K562 (cell line): ENCODE measurements around the gene MYBPHL. TPM values are rescaled to one million over a fixed set of nuclear protein-coding genes. Genes with fewer than 3 reads are reported as not detected.

Experiments used
- ATF7 ChIP-seq: fragments of 450-650 bp; IDR thresholded peaks from 2 replicates; pipeline ENCODE4 v1.7.1; 2014; ENCODE audit warnings: mild to moderate bottlenecking, moderate library complexity
- BCL6 ChIP-seq: fragments of 250-450 bp; sonication (Bioruptor Pico); IDR thresholded peaks from 2 replicates; pipeline ENCODE4 v1.4.0; 2020
- CTBP1 ChIP-seq: fragments of 450-650 bp; IDR thresholded peaks from 2 replicates; pipeline ENCODE4 v1.6.1; 2016; ENCODE audit warnings: borderline replicate concordance
- DIDO1 ChIP-seq: fragments of 450-650 bp; IDR thresholded peaks from 2 replicates; pipeline ENCODE4 v1.6.1; 2016; ENCODE audit warnings: low read depth, missing biosample characterization, missing genetic modification characterization
- EGR1 ChIP-seq: fragments of 450-650 bp; conservative IDR thresholded peaks from 2 replicates; pipeline ENCODE4 v1.6.1; 2017; ENCODE audit warnings: mild to moderate bottlenecking
- EHMT2 ChIP-seq: fragments of 450-650 bp; IDR thresholded peaks from 2 replicates; pipeline ENCODE4 v1.6.1; 2018; ENCODE audit warnings: antibody characterized with exemption
- EP300 ChIP-seq: IDR thresholded peaks from 2 replicates; pipeline ENCODE4 v1.6.1; 2012; ENCODE audit warnings: low read length, improper control_type of control experiment
- EP400 ChIP-seq: fragments of 450-650 bp; IDR thresholded peaks from 2 replicates; pipeline ENCODE4 v1.6.1; 2017; ENCODE audit warnings: antibody characterized with exemption, mild to moderate bottlenecking, moderate library complexity
- HCFC1 ChIP-seq: IDR thresholded peaks from 2 replicates; pipeline ENCODE4 v1.6.1; 2012; ENCODE audit warnings: low read depth, low read length, improper control_type of control experiment
- HNRNPK ChIP-seq: fragments of 200-400 bp; formaldehyde crosslinking; IDR thresholded peaks from one replicate; pipeline ENCODE4 v1.6.1; 2018; ENCODE audit warnings: mild to moderate bottlenecking, low read depth, low read length; ENCODE audit not compliant: poor library complexity, severe bottlenecking
- JUND ChIP-seq, 2 experiments: IDR thresholded peaks; 2 replicates in 1 of 2; 3 replicates in 1 of 2; pipeline ENCODE4 v1.6.1; 2011; ENCODE audit warnings: borderline replicate concordance in 2 of 2, low read depth in 2 of 2, low read length in 2 of 2, improper control_type of control experiment in 1 of 2, missing biosample characterization in 1 of 2, missing genetic modification characterization in 1 of 2, missing genetic modification reagents in 1 of 2
- L3MBTL2 ChIP-seq: fragments of 450-650 bp; IDR thresholded peaks from 2 replicates; pipeline ENCODE4 v1.6.1; 2016; ENCODE audit warnings: mild to moderate bottlenecking, moderate library complexity
- MCM2 ChIP-seq: fragments of 450-650 bp; IDR thresholded peaks from 2 replicates; pipeline ENCODE4 v1.6.1; 2017; ENCODE audit warnings: low read depth, mild to moderate bottlenecking
- NFATC3 ChIP-seq: fragments of 450-650 bp; IDR thresholded peaks from 2 replicates; pipeline ENCODE4 v1.6.1; 2017; ENCODE audit warnings: mild to moderate bottlenecking
- NFYB ChIP-seq: IDR thresholded peaks from 2 replicates; pipeline ENCODE4 v1.6.1; 2011; ENCODE audit warnings: mild to moderate bottlenecking, moderate library complexity; ENCODE audit not compliant: insufficient read length; ENCODE audit errors: extremely low read depth
- PHF21A ChIP-seq: fragments of 450-650 bp; IDR thresholded peaks from 2 replicates; pipeline ENCODE4 v1.6.1; 2017; ENCODE audit warnings: low read depth, borderline replicate concordance
- RUNX1 ChIP-seq: sonication (generic); IDR thresholded peaks from 2 replicates; pipeline ENCODE4 v1.6.1; 2016; ENCODE audit warnings: antibody characterized with exemption, low read depth
- ZNF133 ChIP-seq: fragments of 250-450 bp; sonication (Bioruptor Pico); IDR thresholded peaks from 2 replicates; pipeline ENCODE4 v1.4.0; 2020; ENCODE audit warnings: mild to moderate bottlenecking
- ZNF217 ChIP-seq: sonication (generic); formaldehyde crosslinking; IDR thresholded peaks from 2 replicates; pipeline ENCODE4 v1.8.0; 2022; ENCODE audit warnings: mild to moderate bottlenecking, missing genetic modification reagents
- ZNF436 ChIP-seq: fragments of 250-450, 450-650 bp; sonication (Bioruptor Pico); formaldehyde crosslinking; IDR thresholded peaks from 2 replicates; pipeline ENCODE4 v1.7.0; 2020; ENCODE audit warnings: mild to moderate bottlenecking
- ZNF444 ChIP-seq: fragments of 250-450 bp; sonication (Bioruptor Pico); IDR thresholded peaks from 2 replicates; pipeline ENCODE4 v1.4.0; 2020; ENCODE audit warnings: mild to moderate bottlenecking, moderate library complexity
- ZNF57 ChIP-seq: fragments of 450-650 bp; formaldehyde crosslinking; IDR thresholded peaks from 2 replicates; pipeline ENCODE4 v1.4.0; 2020; ENCODE audit warnings: mild to moderate bottlenecking, moderate library complexity
- ZSCAN29 ChIP-seq: fragments of 450-650 bp; IDR thresholded peaks from 2 replicates; pipeline ENCODE4 v1.6.1; 2017
- polyA plus RNA-seq, 8 experiments: library from polyadenylated mRNA; depleted of rRNA in 4 of 8; stranded (reverse) in 5 of 8; unstranded in 3 of 8; fragments of >200 nt; fragmentation: Nextera tagmentation in 2 of 8; fragmentation: Illumina TruSeq in 1 of 8; extraction: Ambion mirVana in 2 of 8; extraction: Trizol in 1 of 8; gene quantifications; 2 replicates each; pipeline versions ENCODE4 v1.2.1 to v1.2.3, GENCODE V29; 2011 to 2014; ENCODE audit warnings: inconsistent platforms in 1 of 8, missing spikeins in 1 of 8
- total RNA-seq, 7 experiments: library from RNA; depleted of rRNA in 6 of 7; stranded (reverse); fragments of >200 nt in 6 of 7; fragmentation: Illumina TruSeq in 2 of 7; extraction: Trizol in 2 of 7; gene quantifications; 2 replicates each; pipeline versions ENCODE4 v1.2.1 to v1.2.3, GENCODE V29; 2011 to 2021; ENCODE audit warnings: low replicate concordance in 1 of 7
- TF ChIP-seq, protein P1 (sequence below): IDR thresholded peaks from 2 replicates; pipeline ENCODE4 v1.6.1; 2012; ENCODE audit warnings: low read depth, low read length, improper control_type of control experiment, borderline replicate concordance
- TF ChIP-seq, protein P2 (sequence below): fragments of 250-450 bp; sonication (Bioruptor Pico); IDR thresholded peaks from 2 replicates; pipeline ENCODE4 v1.8.0; 2021; ENCODE audit warnings: borderline replicate concordance, mild to moderate bottlenecking, moderate library complexity; ENCODE audit not compliant: poor library complexity, severe bottlenecking
- TF ChIP-seq, protein P3 (sequence below): fragments of 450-650 bp; IDR thresholded peaks from 2 replicates; pipeline ENCODE4 v1.6.1; 2016; ENCODE audit warnings: mild to moderate bottlenecking

The MYBPHL gene
- total and polyA plus RNA-seq, 9 of the 15 experiments (the other 6 are each of a cell fraction or from before 2014, with no cell fraction given): 0.20 to 1.9 (median 0.33) TPM

DNA sequence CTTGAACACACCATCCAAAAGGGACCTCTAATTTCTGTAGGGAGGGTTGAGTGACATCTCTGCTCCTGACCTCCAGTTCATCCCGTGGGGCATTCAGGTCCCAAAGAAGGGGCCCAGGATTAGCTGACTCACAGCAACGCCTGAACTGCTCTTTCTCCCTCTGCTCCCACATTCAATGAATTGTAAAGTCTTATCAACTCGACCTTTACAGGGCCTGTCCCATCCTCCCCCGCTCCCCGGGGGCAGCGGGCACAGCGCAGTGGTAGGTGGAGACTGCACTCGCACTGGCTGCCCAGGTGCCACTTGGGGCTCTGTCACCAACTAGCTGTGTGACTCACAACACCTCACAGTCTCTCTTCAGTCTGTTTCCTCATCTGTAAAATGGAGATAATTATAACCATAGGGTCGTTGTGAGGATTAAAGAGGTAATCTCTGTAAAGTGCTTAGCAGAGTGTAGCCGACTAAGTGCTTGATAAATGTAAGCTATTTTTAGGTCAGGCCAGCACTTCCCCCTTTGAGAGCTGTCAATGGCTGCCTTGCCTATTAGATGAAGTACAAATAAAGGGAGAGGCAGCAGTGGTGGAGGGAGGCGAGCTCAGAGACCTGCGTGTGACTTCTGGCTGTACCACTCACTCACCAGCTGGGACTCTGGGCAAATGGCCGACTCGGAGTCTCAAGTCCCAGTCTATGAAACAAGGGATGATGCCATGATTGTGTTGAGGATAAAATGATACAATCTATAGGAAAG lies 637 bp upstream of the MYBPHL start (continued):
- peak; percentile 65 for TF ChIP-seq JUND (IDR thresholded peaks at IDR 0.05; ENCODE audit: borderline replicate concordance, low read depth, low read length)
- TF ChIP-seq JUND (tag; IDR thresholded peaks at IDR 0.05; ENCODE audit: borderline replicate concordance, low read depth, low read length): no peak; the same call in 1 of the 3 replicates
- TF ChIP-seq ZNF444 (CRISPR knock-in tag): no peak
- TF ChIP-seq ZNF57: no peak
- peak; percentile 85 for TF ChIP-seq EGR1
- TF ChIP-seq PHF21A: peak; percentile 53; the same call in 1 of the 2 replicates
- TF ChIP-seq, protein P1, sequence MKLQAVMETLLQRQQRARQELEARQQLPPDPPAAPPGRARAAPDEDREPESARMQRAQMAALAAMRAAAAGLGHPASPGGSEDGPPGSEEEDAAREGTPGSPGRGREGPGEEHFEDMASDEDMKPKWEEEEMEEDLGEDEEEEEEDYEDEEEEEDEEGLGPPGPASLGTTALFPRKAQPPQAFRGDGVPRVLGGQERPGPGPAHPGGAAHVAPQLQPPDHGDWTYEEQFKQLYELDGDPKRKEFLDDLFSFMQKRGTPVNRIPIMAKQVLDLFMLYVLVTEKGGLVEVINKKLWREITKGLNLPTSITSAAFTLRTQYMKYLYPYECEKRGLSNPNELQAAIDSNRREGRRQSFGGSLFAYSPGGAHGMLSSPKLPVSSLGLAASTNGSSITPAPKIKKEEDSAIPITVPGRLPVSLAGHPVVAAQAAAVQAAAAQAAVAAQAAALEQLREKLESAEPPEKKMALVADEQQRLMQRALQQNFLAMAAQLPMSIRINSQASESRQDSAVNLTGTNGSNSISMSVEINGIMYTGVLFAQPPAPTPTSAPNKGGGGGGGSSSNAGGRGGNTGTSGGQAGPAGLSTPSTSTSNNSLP: 0 out of 2 replicates have a peak, but pooled peaks have one; percentile 7
- TF ChIP-seq MCM2: no peak
- TF ChIP-seq ZSCAN29: no peak
- peak; percentile 79 for TF ChIP-seq CTBP1
- peak; percentile 52; the same call in 1 of the 2 replicates for TF ChIP-seq ATF7
- TF ChIP-seq HCFC1: no peak
- TF ChIP-seq, protein P2, sequence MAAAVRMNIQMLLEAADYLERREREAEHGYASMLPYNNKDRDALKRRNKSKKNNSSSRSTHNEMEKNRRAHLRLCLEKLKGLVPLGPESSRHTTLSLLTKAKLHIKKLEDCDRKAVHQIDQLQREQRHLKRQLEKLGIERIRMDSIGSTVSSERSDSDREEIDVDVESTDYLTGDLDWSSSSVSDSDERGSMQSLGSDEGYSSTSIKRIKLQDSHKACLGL (CRISPR knock-in tag): no peak
- TF ChIP-seq ZNF133: no peak
- TF ChIP-seq EP300: peak; percentile 51; the same call in 1 of the 2 replicates
- no peak; the same call in 1 of the 2 replicates for TF ChIP-seq L3MBTL2
- TF ChIP-seq BCL6: no peak
- no peak for TF ChIP-seq ZNF217 (CRISPR knock-in tag)
- TF ChIP-seq RUNX1: peak; percentile 65; the same call in 1 of the 2 replicates
- no peak for TF ChIP-seq EP400
- no peak for TF ChIP-seq HNRNPK
- no peak for TF ChIP-seq NFATC3
- TF ChIP-seq NFYB: no peak
- TF ChIP-seq ZNF436: no peak
- TF ChIP-seq DIDO1 (tag): no peak
- TF ChIP-seq, protein P3, sequence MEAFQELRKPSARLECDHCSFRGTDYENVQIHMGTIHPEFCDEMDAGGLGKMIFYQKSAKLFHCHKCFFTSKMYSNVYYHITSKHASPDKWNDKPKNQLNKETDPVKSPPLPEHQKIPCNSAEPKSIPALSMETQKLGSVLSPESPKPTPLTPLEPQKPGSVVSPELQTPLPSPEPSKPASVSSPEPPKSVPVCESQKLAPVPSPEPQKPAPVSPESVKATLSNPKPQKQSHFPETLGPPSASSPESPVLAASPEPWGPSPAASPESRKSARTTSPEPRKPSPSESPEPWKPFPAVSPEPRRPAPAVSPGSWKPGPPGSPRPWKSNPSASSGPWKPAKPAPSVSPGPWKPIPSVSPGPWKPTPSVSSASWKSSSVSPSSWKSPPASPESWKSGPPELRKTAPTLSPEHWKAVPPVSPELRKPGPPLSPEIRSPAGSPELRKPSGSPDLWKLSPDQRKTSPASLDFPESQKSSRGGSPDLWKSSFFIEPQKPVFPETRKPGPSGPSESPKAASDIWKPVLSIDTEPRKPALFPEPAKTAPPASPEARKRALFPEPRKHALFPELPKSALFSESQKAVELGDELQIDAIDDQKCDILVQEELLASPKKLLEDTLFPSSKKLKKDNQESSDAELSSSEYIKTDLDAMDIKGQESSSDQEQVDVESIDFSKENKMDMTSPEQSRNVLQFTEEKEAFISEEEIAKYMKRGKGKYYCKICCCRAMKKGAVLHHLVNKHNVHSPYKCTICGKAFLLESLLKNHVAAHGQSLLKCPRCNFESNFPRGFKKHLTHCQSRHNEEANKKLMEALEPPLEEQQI: no peak
- no peak for TF ChIP-seq EHMT2
